Measurements from ENCODE around the gene ZBTB22.
A peak's percentile ranks its signal among the peaks of the same experiment; 100 is the strongest.
"Not testable (repeated sequence)": the region's sequence is repeated elsewhere in the genome, so short reads cannot be mapped to it uniquely, and the experiment has no call there.

ZBTB22 gene

DNA sequence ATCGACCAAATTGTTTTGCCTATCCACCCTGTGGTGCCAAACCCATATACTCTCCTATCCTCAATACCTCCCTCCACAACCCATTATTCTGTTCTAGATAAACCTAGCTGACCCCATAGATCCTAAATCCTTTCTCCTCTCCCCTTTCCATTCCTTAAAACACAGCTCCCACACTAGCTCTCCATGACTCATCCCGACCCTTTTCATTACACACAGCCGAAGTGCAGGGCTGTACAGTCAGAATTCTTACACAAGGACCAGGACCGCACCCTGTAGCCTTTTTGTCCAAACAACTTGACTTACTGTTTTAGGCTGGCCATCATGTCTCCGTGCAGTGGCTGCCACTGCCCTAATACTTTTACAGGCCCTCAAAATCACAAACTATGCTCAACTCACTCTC lies 29.4 kb upstream of the ZBTB22 start:
- not testable (repeated sequence) for H3K36me3 ChIP-seq (ENCODE audit: control insufficient read depth, insufficient read depth, low read length, severe bottlenecking); H3K4me1 ChIP-seq (ENCODE audit: control insufficient read depth, insufficient read depth, low read length); H3K27me3 ChIP-seq (replicated peaks; ENCODE audit: control insufficient read depth, insufficient read depth, low read length); H3K9me3 ChIP-seq (ENCODE audit: control insufficient read depth, low read length); H3K9ac ChIP-seq (ENCODE audit: low read length); H3K4me3 ChIP-seq (ENCODE audit: low read length)
- peak; percentile 24 for DNase-seq (ENCODE audit: low read depth)

GRCh38 chr6:33344701-33345697 lies 27.5 kb upstream of the ZBTB22 start:
- Histone ChIP-seq H3K9ac (ENCODE audit: low read length) (no peak overlapping the region), H3K27me3 (replicated peaks; ENCODE audit: control insufficient read depth, insufficient read depth, low read length) (no peaks in the 10 kb centered on the region), H3K36me3 (ENCODE audit: control insufficient read depth, insufficient read depth, low read length, severe bottlenecking) (no peaks in the 10 kb centered on the region), H3K9me3 (ENCODE audit: control insufficient read depth, low read length) (no peaks in the 10 kb centered on the region), H3K4me1 (ENCODE audit: control insufficient read depth, insufficient read depth, low read length) (peaks cover 8% of the 10 kb centered on the region), H3K4me3 (ENCODE audit: low read length) (no peak overlapping the region)
- peak; percentile 86 for DNase-seq (ENCODE audit: low read depth)

- Histone ChIP-seq H3K4me1 (ENCODE audit: control insufficient read depth, insufficient read depth, low read length) (peaks cover 8% of the 10 kb centered on the region), H3K4me3 (ENCODE audit: low read length) (no peak overlapping the region), H3K27me3 (replicated peaks; ENCODE audit: control insufficient read depth, insufficient read depth, low read length) (no peaks in the 10 kb centered on the region), H3K9me3 (ENCODE audit: control insufficient read depth, low read length) (no peaks in the 10 kb centered on the region), H3K9ac (ENCODE audit: low read length) (no peak overlapping the region), H3K36me3 (ENCODE audit: control insufficient read depth, insufficient read depth, low read length, severe bottlenecking) (no peaks in the 10 kb centered on the region)
- DNase-seq (ENCODE audit: low read depth) = no peak
Observed at GRCh38 chr6:33343953-33344611, 26.5 kb upstream of the ZBTB22 start.

DNA sequence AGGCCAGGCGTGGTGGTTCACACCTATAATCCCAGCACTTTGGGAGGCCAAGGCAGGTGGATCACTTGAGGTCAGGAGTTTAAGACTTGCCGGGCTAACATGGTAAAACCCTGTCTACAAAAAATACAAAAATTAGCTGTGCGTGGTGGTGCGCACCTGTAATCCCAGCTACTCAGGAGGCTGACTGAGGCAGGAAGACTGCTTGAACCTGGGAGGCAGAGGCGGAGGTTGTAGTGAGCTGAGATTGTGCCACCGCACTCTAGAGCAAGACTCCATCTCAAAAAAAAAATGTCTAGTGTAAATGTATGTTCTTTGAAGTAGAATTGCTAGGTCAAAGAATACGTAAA lies 26.0 kb upstream of the ZBTB22 start:
- H3K4me1 ChIP-seq (ENCODE audit: control insufficient read depth, insufficient read depth, low read length); H3K4me3 ChIP-seq (ENCODE audit: low read length); H3K27me3 ChIP-seq (replicated peaks; ENCODE audit: control insufficient read depth, insufficient read depth, low read length); H3K36me3 ChIP-seq (ENCODE audit: control insufficient read depth, insufficient read depth, low read length, severe bottlenecking); H3K9me3 ChIP-seq (ENCODE audit: control insufficient read depth, low read length); H3K9ac ChIP-seq (ENCODE audit: low read length); DNase-seq (ENCODE audit: low read depth): not testable (repeated sequence)

DNA sequence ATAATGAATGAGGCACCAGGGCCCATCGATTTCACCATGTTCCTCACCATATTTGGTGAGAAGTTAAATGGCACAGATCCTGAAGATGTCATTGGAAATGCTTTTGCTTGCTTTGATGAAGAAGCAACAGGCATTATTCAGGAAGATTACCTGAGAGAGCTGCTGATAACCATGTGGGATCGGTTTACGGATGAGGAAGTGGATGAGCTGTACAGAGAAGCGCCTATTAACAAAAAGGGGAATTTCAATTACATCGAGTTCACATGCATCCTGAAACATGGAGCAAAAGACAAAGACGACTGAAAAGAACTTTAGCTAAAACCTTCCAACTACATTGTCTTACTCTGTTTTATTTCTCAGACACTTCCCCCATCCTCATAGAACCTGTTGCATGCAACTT lies 21.6 kb upstream of the ZBTB22 start:
- Histone ChIP-seq H3K4me1 (ENCODE audit: control insufficient read depth, insufficient read depth, low read length) (no peaks in the 10 kb centered on the region), H3K36me3 (ENCODE audit: control insufficient read depth, insufficient read depth, low read length, severe bottlenecking) (no peaks in the 10 kb centered on the region), H3K9ac (ENCODE audit: low read length) (no peak overlapping the region), H3K9me3 (ENCODE audit: control insufficient read depth, low read length) (no peaks in the 10 kb centered on the region), H3K27me3 (replicated peaks; ENCODE audit: control insufficient read depth, insufficient read depth, low read length) (no peaks in the 10 kb centered on the region), H3K4me3 (ENCODE audit: low read length) (no peak overlapping the region)
- no peak for DNase-seq (ENCODE audit: low read depth)

DNA sequence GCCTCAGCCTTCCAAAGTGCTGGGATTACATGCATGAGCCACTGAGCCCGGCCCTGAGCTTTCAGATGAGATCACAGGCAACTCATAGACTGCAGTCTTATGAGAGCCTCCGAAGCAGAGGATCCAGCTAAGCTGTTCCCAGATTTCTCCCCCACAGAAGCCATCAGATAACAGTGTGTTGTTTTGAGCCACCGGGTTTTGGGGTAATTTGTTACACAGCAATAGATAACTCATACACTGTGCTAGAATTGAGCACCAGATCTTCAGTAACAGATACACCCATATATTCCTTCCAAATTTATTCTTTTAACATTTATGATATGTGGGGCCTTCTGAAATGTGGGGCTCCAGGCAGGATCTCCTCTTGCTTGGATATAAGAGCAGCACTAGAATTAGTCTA lies 19.0 kb upstream of the ZBTB22 start:
- Histone ChIP-seq H3K9me3 (ENCODE audit: control insufficient read depth, low read length) (no peaks in the 10 kb centered on the region), H3K4me1 (ENCODE audit: control insufficient read depth, insufficient read depth, low read length) (no peaks in the 10 kb centered on the region), H3K4me3 (ENCODE audit: low read length) (no peak overlapping the region), H3K9ac (ENCODE audit: low read length) (no peak overlapping the region), H3K36me3 (ENCODE audit: control insufficient read depth, insufficient read depth, low read length, severe bottlenecking) (no peaks in the 10 kb centered on the region), H3K27me3 (replicated peaks; ENCODE audit: control insufficient read depth, insufficient read depth, low read length) (no peaks in the 10 kb centered on the region)
- DNase-seq (ENCODE audit: low read depth) = no peak

DNA sequence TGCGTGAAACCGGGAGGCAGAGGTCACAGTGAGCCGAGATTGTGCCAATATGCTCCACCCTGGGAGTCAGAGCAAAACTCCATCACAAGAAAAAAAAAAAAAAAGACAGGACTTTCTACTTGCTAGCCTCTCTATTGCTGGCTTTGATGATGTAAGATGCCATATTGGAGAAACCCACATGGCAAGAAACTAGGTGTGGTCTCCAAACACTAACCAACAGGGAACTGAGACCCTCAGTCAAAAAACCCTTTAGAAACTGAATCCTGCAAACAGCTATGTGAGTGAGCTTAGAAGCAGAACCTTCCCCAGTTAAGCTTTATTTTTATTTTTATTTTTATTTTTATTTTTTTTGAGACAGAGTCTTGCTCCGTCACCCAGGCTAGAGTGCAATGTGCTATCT lies 18.4 kb upstream of the ZBTB22 start:
- no peak overlapping the region for H3K4me3 ChIP-seq (ENCODE audit: low read length)
- no peaks in the 10 kb centered on the region for H3K36me3 ChIP-seq (ENCODE audit: control insufficient read depth, insufficient read depth, low read length, severe bottlenecking)
- H3K4me1 ChIP-seq (ENCODE audit: control insufficient read depth, insufficient read depth, low read length) = no peaks in the 10 kb centered on the region
- no peaks in the 10 kb centered on the region for H3K9me3 ChIP-seq (ENCODE audit: control insufficient read depth, low read length)
- H3K9ac ChIP-seq (ENCODE audit: low read length) = no peak overlapping the region
- H3K27me3 ChIP-seq (replicated peaks; ENCODE audit: control insufficient read depth, insufficient read depth, low read length) = no peaks in the 10 kb centered on the region
- DNase-seq (ENCODE audit: low read depth) = no peak

DNA sequence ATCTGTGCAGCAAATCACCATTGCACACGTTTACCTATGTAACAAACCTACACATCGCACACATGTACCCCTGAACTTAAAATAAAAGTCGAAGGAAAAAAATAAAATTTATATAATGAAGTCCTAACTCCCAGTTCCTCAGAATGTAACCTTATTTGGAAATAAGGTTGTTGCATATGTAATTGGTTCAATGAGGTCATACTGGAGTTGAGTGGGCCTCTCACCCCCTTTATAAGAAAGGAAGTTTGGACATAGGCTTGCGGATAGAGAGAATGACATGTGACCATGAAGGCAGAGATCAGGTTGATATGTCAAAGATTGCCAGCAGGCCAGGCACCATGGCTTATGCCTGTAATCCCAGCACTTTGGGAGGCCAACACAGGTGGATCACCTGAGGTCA lies 16.1 kb upstream of the ZBTB22 start:
- no peaks in the 10 kb centered on the region for H3K9me3 ChIP-seq (ENCODE audit: control insufficient read depth, low read length)
- no peak overlapping the region for H3K4me3 ChIP-seq (ENCODE audit: low read length)
- no peaks in the 10 kb centered on the region for H3K36me3 ChIP-seq (ENCODE audit: control insufficient read depth, insufficient read depth, low read length, severe bottlenecking)
- no peak for DNase-seq (ENCODE audit: low read depth)
- no peaks in the 10 kb centered on the region for H3K4me1 ChIP-seq (ENCODE audit: control insufficient read depth, insufficient read depth, low read length)
- H3K9ac ChIP-seq (ENCODE audit: low read length) = no peak overlapping the region
- H3K27me3 ChIP-seq (replicated peaks; ENCODE audit: control insufficient read depth, insufficient read depth, low read length) = no peaks in the 10 kb centered on the region

GRCh38 chr6:33330736-33331135 lies 13.2 kb upstream of the ZBTB22 start:
- H3K4me3 ChIP-seq (ENCODE audit: low read length) = no peak overlapping the region
- H3K36me3 ChIP-seq (ENCODE audit: control insufficient read depth, insufficient read depth, low read length, severe bottlenecking) = no peaks in the 10 kb centered on the region
- no peak overlapping the region for H3K9ac ChIP-seq (ENCODE audit: low read length)

GRCh38 chr6:33329058-33329457 lies 11.5 kb upstream of the ZBTB22 start:
- H3K27me3 ChIP-seq (replicated peaks; ENCODE audit: control insufficient read depth, insufficient read depth, low read length) = no peaks in the 10 kb centered on the region
- peaks cover under 1% of the 10 kb centered on the region for H3K4me1 ChIP-seq (ENCODE audit: control insufficient read depth, insufficient read depth, low read length)

More at GRCh38 chr6:33330736-33331135, 13.2 kb upstream of the ZBTB22 start:
- DNase-seq (ENCODE audit: low read depth) = no peak
- Histone ChIP-seq H3K4me1 (ENCODE audit: control insufficient read depth, insufficient read depth, low read length) (no peaks in the 10 kb centered on the region), H3K9me3 (ENCODE audit: control insufficient read depth, low read length) (no peaks in the 10 kb centered on the region), H3K27me3 (replicated peaks; ENCODE audit: control insufficient read depth, insufficient read depth, low read length) (no peaks in the 10 kb centered on the region)

DNA sequence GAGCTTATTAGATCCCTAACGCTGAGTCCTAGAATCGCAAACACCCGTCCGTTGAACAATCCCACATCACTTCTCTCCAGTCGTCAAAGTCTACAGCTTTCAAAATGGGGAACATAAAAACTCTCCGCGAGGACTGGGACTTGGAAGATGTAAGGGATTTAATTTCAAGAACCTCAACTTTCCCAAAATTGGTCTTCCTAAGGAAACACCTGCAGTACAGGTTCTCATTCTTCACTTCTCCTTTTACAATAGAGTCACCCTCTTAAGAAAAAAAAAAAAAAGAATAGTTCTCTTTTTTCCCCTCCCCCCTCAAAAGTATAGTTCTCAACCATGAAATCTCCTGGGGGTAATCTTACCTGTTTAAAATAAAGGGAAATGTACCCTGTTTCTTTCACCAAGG lies 6.6 kb upstream of the ZBTB22 start:
- DNase-seq (ENCODE audit: low read depth) = no peak

More at GRCh38 chr6:33329058-33329457, 11.5 kb upstream of the ZBTB22 start:
- H3K9me3 ChIP-seq (ENCODE audit: control insufficient read depth, low read length) = no peaks in the 10 kb centered on the region
- no peak for DNase-seq (ENCODE audit: low read depth)
- H3K4me3 ChIP-seq (ENCODE audit: low read length) = no peak overlapping the region
- H3K36me3 ChIP-seq (ENCODE audit: control insufficient read depth, insufficient read depth, low read length, severe bottlenecking) = no peaks in the 10 kb centered on the region
- H3K9ac ChIP-seq (ENCODE audit: low read length) = no peak overlapping the region

More for the DNA sequence above, 6.6 kb upstream of the ZBTB22 start:
- H3K4me3 ChIP-seq (ENCODE audit: low read length) = no peak overlapping the region
- peaks cover 38% of the 10 kb centered on the region for H3K4me1 ChIP-seq (ENCODE audit: control insufficient read depth, insufficient read depth, low read length)
- no peaks in the 10 kb centered on the region for H3K9me3 ChIP-seq (ENCODE audit: control insufficient read depth, low read length)
- H3K9ac ChIP-seq (ENCODE audit: low read length) = no peak overlapping the region
- H3K27me3 ChIP-seq (replicated peaks; ENCODE audit: control insufficient read depth, insufficient read depth, low read length) = no peaks in the 10 kb centered on the region
- H3K36me3 ChIP-seq (ENCODE audit: control insufficient read depth, insufficient read depth, low read length, severe bottlenecking) = peaks cover 8% of the 10 kb centered on the region

Data from adipocyte (in vitro differentiated cells).